CD14-positive monocyte (primary cell): Measurements from ENCODE around the gene KRTAP5-6. TPM values are rescaled to one million over a fixed set of nuclear protein-coding genes. Genes with fewer than 3 reads are reported as not detected.
"Not testable (repeated sequence)": the region's sequence is repeated elsewhere in the genome, so short reads cannot be mapped to it uniquely, and the experiment has no call there.

Experiments
- DNase-seq, 3 donors: peaks; one replicate each; pipeline ENCODE4 v3.0.0-alpha.2; 2011 to 2022
- H2AFZ ChIP-seq: 2 replicates; pipeline ENCODE4 v1.6.0; 2012; ENCODE audit warnings: mild to moderate bottlenecking, low read depth, low read length, inconsistent platforms; ENCODE audit not compliant: insufficient read depth, poor library complexity, severe bottlenecking
- H3K27ac ChIP-seq, 2 donors: 1 replicate in 1 of 2; 2 replicates in 1 of 2; pipeline ENCODE4 v1.5.1; 2012 to 2013; ENCODE audit warnings: low read length in 2 of 2, control low read depth in 1 of 2, inconsistent platforms in 1 of 2, low read depth in 1 of 2, mild to moderate bottlenecking in 1 of 2
- H3K27me3 ChIP-seq, 2 donors: one replicate each; pipeline versions ENCODE4 v1.6.0 to v1.6.1; 2011 to 2013; ENCODE audit warnings: low read length in 2 of 2; ENCODE audit not compliant: control insufficient read depth in 2 of 2, insufficient read depth in 2 of 2
- H3K36me3 ChIP-seq, 2 donors: replicated peaks in 1 of 2; 1 replicate in 1 of 2; 2 replicates in 1 of 2; pipeline versions ENCODE4 v1.5.1 to v1.6.1; 2012 to 2013; ENCODE audit warnings: low read length in 2 of 2, control low read depth in 1 of 2, inconsistent platforms in 1 of 2, mild to moderate bottlenecking in 1 of 2; ENCODE audit not compliant: insufficient read depth in 2 of 2, control insufficient read depth in 1 of 2
- H3K4me1 ChIP-seq, 2 donors: 1 replicate in 1 of 2; 2 replicates in 1 of 2; pipeline versions ENCODE4 v1.5.1 to v1.6.1; 2012 to 2013; ENCODE audit warnings: low read length in 2 of 2, control low read depth in 1 of 2, inconsistent platforms in 1 of 2, mild to moderate bottlenecking in 1 of 2, moderate library complexity in 1 of 2; ENCODE audit not compliant: insufficient read depth in 2 of 2, control insufficient read depth in 1 of 2
- H3K4me2 ChIP-seq: replicated peaks from 2 replicates; pipeline ENCODE3; 2012; ENCODE audit warnings: low read length, moderate library complexity, mild to moderate bottlenecking; ENCODE audit not compliant: poor library complexity, severe bottlenecking; ENCODE audit errors: extremely low read depth
- H3K4me3 ChIP-seq, 3 experiments: fragments of 200-600 bp in 1 of 3; sonication (generic) in 1 of 3; replicated peaks in 1 of 3; 1 replicate in 2 of 3; 2 replicates in 1 of 3; pipeline ENCODE4 v1.5.1; 2011 to 2013; ENCODE audit warnings: low read length in 3 of 3, mild to moderate bottlenecking in 3 of 3, control low read depth in 2 of 3, low read depth in 2 of 3, inconsistent platforms in 1 of 3, moderate library complexity in 1 of 3
- H3K79me2 ChIP-seq: 2 replicates; pipeline ENCODE4 v1.6.0; 2012; ENCODE audit warnings: mild to moderate bottlenecking, control low read depth, inconsistent platforms, low read length, moderate library complexity; ENCODE audit not compliant: insufficient read depth
- H3K9ac ChIP-seq: 2 replicates; pipeline ENCODE4 v1.6.0; 2017; ENCODE audit warnings: low read length, mild to moderate bottlenecking; ENCODE audit not compliant: insufficient read depth, poor library complexity, severe bottlenecking
- H3K9me3 ChIP-seq, 2 donors: replicated peaks in 1 of 2; 1 replicate in 1 of 2; 2 replicates in 1 of 2; pipeline versions ENCODE4 v1.5.1 to v1.6.1; 2012 to 2013; ENCODE audit warnings: low read length in 2 of 2, control low read depth in 1 of 2; ENCODE audit not compliant: control insufficient read depth in 1 of 2, insufficient read depth in 1 of 2
- H4K20me1 ChIP-seq: 2 replicates; pipeline ENCODE4 v1.6.0; 2012; ENCODE audit warnings: mild to moderate bottlenecking, low read length, control low read depth, moderate library complexity; ENCODE audit not compliant: insufficient read depth
- H3K27ac Mint-ChIP-seq, 7 donors: one replicate each; pipeline ENCODE4 v1.8.0; 2020; ENCODE audit warnings: mild to moderate bottlenecking in 7 of 7, mixed read lengths in 7 of 7, moderate library complexity in 6 of 7, inconsistent platforms in 2 of 7
- H3K27me3 Mint-ChIP-seq, 3 donors: one replicate each; pipeline ENCODE4 v1.8.0; 2021 to 2022; ENCODE audit warnings: low read depth in 3 of 3, mild to moderate bottlenecking in 3 of 3, mixed read lengths in 3 of 3, moderate library complexity in 3 of 3, inconsistent platforms in 1 of 3
- H3K36me3 Mint-ChIP-seq, 2 donors: one replicate each; pipeline ENCODE4 v1.8.0; 2020; ENCODE audit warnings: mixed read lengths in 2 of 2, inconsistent platforms in 1 of 2, mild to moderate bottlenecking in 1 of 2
- H3K4me1 Mint-ChIP-seq: one replicate; pipeline ENCODE4 v1.8.0; 2020; ENCODE audit warnings: mild to moderate bottlenecking, mixed read lengths
- H3K4me3 Mint-ChIP-seq, 2 donors: one replicate each; pipeline ENCODE4 v1.8.0; 2020; ENCODE audit warnings: mild to moderate bottlenecking in 2 of 2, mixed read lengths in 2 of 2, moderate library complexity in 1 of 2
- H3K9me3 Mint-ChIP-seq, 7 donors: one replicate each; pipeline ENCODE4 v1.8.0; 2020 to 2022; ENCODE audit warnings: mixed read lengths in 7 of 7, mild to moderate bottlenecking in 6 of 7, moderate library complexity in 6 of 7, inconsistent platforms in 2 of 7
- CTCF ChIP-seq: fragments of 200-600 bp; IDR thresholded peaks from one replicate; pipeline ENCODE4 v1.8.0; 2022; ENCODE audit warnings: antibody characterized with exemption, mild to moderate bottlenecking
- WGBS: methylation state at CpG from one replicate; pipeline ENCODE4 v1.1.5; 2013; ENCODE audit warnings: missing lambda C conversion rate; ENCODE audit not compliant: insufficient coverage; 5-methylcytosine and 5-hydroxymethylcytosine counted together
- intact Hi-C, 2 donors: fragments of 100-400 bp; cut with micrococcal nuclease; formaldehyde crosslinking; loops; one replicate each; pipeline versions ENCODE4 v1.15.0 to v1.15.1; 2023
- polyA plus RNA-seq, 3 donors: library from polyadenylated mRNA; depleted of rRNA in 1 of 3; unstranded in 2 of 3; stranded (reverse) in 1 of 3; fragments of 300-500 nt in 2 of 3; fragments of >200 nt in 1 of 3; fragmentation: Illumina TruSeq in 2 of 3; gene quantifications; 1 replicate in 2 of 3; 2 replicates in 1 of 3; pipeline ENCODE4 v1.2.3, GENCODE V29; 2012 to 2021

KRTAP5-6 gene
- polyA plus RNA-seq, 3 donors = not detected

- Histone ChIP-seq H3K9ac (no peak overlapping the region), H2AFZ (no peak overlapping the region), H3K27me3 (peaks cover 0 to 21% of the 10 kb centered on the region in 2 donors), H3K4me2 (no peak overlapping the region), H3K36me3 (no peaks in the 10 kb centered on the region), H3K79me2 (no peaks in the 10 kb centered on the region), H3K9me3 (no peaks in the 10 kb centered on the region), H3K4me3 (no peak overlapping the region), H3K4me1 (no peaks in the 10 kb centered on the region), H4K20me1 (no peaks in the 10 kb centered on the region), H3K27ac (no peak overlapping the region)
- H3K9me3 Mint-ChIP-seq = no peaks in the 10 kb centered on the region
- WGBS = 33% methylated on average over 13 of the region's 13 CpGs
- intact Hi-C loops = no loop called here
- TF ChIP-seq CTCF = no peak
- H3K27ac Mint-ChIP-seq = no peak overlapping the region
- H3K27me3 Mint-ChIP-seq = peaks cover 23 to 49% (median 26%) of the 10 kb centered on the region in 3 donors
- no peaks in the 10 kb centered on the region for H3K36me3 Mint-ChIP-seq
- peak overlapping the region in 1 of 2 donors; percentile 59 for H3K4me3 Mint-ChIP-seq
- no peaks in the 10 kb centered on the region for H3K4me1 Mint-ChIP-seq
- no peak for DNase-seq
Measured at GRCh38 chr11:1668911-1669473, 28.0 kb upstream of the KRTAP5-6 start.

DNA sequence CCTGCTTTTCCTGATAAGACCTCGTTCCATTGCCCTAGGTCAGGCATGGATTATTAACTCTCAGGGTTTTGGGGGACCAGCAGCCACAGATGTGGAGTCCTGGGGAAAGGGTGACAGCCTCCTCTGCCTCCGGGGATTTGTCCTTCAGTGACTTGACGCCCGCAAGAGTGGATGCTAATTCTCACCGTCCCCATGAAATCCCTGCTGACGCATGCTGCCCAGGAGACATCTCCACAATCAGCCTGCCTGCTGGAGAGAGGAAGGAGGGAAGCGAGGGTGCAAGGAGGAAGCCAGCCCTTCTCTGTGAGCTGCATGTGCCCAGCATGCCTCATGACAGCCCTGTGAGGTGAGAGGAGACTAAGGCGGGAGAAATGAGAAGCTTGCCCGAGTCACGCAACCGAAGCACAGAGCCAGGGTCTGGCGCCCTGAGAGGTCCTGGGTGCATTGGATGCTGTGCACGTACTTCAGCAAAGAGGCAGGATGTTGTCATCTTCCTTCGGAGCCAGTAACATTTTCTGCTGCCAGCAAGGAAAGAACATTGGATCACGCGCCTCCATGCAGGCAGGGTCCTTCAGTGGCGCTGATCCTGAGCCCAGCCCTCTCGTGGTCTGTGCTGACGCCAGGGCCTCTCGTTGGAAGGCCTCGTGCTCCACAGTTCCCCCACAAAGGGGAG lies 27.3 kb upstream of the KRTAP5-6 start:
- Histone ChIP-seq H3K4me3 (no peak overlapping the region), H3K27ac (no peak overlapping the region), H4K20me1 (no peaks in the 10 kb centered on the region), H3K79me2 (no peaks in the 10 kb centered on the region), H2AFZ (no peak overlapping the region), H3K27me3 (peaks cover 0 to 24% of the 10 kb centered on the region in 2 donors), H3K4me1 (no peaks in the 10 kb centered on the region), H3K4me2 (no peak overlapping the region), H3K36me3 (no peaks in the 10 kb centered on the region), H3K9me3 (no peaks in the 10 kb centered on the region), H3K9ac (no peak overlapping the region)
- DNase-seq = no peak
- no peaks in the 10 kb centered on the region for H3K4me1 Mint-ChIP-seq
- peak overlapping the region in 1 of 2 donors; percentile 76 for H3K4me3 Mint-ChIP-seq
- no peaks in the 10 kb centered on the region for H3K36me3 Mint-ChIP-seq
- TF ChIP-seq CTCF = no peak
- peaks cover 28 to 55% (median 29%) of the 10 kb centered on the region in 3 donors for H3K27me3 Mint-ChIP-seq
- H3K9me3 Mint-ChIP-seq = no peaks in the 10 kb centered on the region
- no peak overlapping the region for H3K27ac Mint-ChIP-seq
- 50% methylated on average over 19 of the region's 21 CpGs for WGBS
- intact Hi-C loops = no loop called here

DNA sequence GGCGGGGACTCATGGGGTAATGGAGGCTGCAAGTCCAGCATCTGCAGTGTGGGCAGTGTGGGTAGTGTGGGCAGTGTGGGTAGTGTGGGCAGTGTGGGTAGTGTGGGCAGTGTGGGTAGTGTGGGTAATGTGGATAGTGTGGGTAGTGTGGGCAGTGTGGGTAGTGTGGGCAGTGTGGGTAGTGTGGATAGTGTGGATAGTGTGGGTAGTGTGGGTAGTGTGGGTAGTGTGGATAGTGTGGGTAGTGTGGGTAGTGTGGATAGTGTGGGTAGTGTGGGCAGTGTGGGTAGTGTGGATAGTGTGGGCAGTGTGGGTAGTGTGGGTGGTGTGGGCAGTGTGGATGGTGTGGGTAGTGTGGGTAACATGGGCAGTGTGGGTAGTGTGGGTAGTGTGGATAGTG lies 26.5 kb upstream of the KRTAP5-6 start:
- H3K27ac ChIP-seq, H3K27ac Mint-ChIP-seq: not testable (repeated sequence)

More for the DNA sequence above, 26.5 kb upstream of the KRTAP5-6 start:
- H4K20me1 ChIP-seq, H3K36me3 ChIP-seq, H3K4me1 Mint-ChIP-seq, intact Hi-C loops, H3K4me2 ChIP-seq, H3K4me1 ChIP-seq, H3K36me3 Mint-ChIP-seq, H2AFZ ChIP-seq, H3K9me3 ChIP-seq, H3K4me3 ChIP-seq, H3K79me2 ChIP-seq, H3K4me3 Mint-ChIP-seq, DNase-seq, H3K9ac ChIP-seq, H3K9me3 Mint-ChIP-seq: not testable (repeated sequence)
- H3K27me3 ChIP-seq = peaks cover 0 to 25% of the 10 kb centered on the region in 2 donors
- H3K27me3 Mint-ChIP-seq = peaks cover 28 to 58% (median 35%) of the 10 kb centered on the region in 3 donors
- WGBS = 100% methylated on average over 1 of the region's 1 CpG
